ENCODE measurements around the gene ABCD4. TPM values are rescaled to one million over a fixed set of nuclear protein-coding genes. Genes with fewer than 3 reads are reported as not detected.
A peak's percentile ranks its signal among the peaks of the same experiment; 100 is the strongest.

Gene ABCD4
- polyA plus RNA-seq, 1 donor (not counting 4 experiments of a cell fraction or from before 2014, with no cell fraction given), result 12.9 TPM

DNA sequence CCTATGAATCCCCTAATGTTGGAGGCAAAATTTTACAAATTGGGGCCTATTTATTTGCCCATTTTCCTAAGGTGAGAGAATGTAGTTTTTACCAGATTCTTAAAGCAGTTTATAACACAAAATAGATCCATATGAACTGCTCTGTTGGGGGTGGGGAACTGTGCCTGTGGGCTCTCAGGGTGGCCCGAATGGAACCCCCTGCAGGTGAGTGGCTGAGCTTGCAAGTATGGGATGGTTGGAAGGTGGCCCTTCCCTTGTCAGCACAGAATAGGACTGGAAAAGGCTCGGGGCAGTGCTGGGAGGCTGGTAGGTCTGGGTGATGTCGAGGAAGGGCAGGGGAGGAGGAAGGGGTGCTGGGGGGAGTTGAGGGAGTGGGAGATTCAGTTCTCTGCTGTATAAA, 58.6 kb downstream of the ABCD4 start:
- DNase-seq (ENCODE audit: low read depth, low spot score) (no peak), FAIRE-seq (no peak)
- Histone ChIP-seq H3K9me3 (ENCODE audit: control insufficient read depth, low read depth, low read length) (no peaks in the 10 kb centered on the region), H3K27me3 (ENCODE audit: control insufficient read depth, extremely low read depth, insufficient read depth, low read length) (peaks cover 90% of the 10 kb centered on the region), H3K79me2 (ENCODE audit: control insufficient read depth, insufficient read depth, low read length) (no peaks in the 10 kb centered on the region), H4K20me1 (ENCODE audit: control insufficient read depth, extremely low read depth, insufficient read depth, low read length) (no peaks in the 10 kb centered on the region), H2AFZ (ENCODE audit: control insufficient read depth, low read length) (no peak overlapping the region), H3K27ac (ENCODE audit: control insufficient read depth, insufficient read depth, low read length) (no peak overlapping the region), H3K9me1 (ENCODE audit: control insufficient read depth, extremely low read depth, insufficient read depth, low read length) (no peaks in the 10 kb centered on the region), H3K4me3 (ENCODE audit: control insufficient read depth in 2 of 3, extremely low read depth in 1 of 3, insufficient read depth in 2 of 3, low read depth in 1 of 3, low read length in 3 of 3) (no peak overlapping the region), H3K4me1 (ENCODE audit: control insufficient read depth, extremely low read depth, insufficient read depth, low read length) (peaks cover 4% of the 10 kb centered on the region), H3K9ac (ENCODE audit: control insufficient read depth, extremely low read depth, insufficient read depth, low read length) (no peak overlapping the region), H3K4me2 (ENCODE audit: control insufficient read depth, extremely low read depth, insufficient read depth, low read depth, low read length) (no peak overlapping the region), H3K36me3 (ENCODE audit: control insufficient read depth in 2 of 2, extremely low read depth in 1 of 2, insufficient read depth in 2 of 2, low read length in 2 of 2) (no peaks in the 10 kb centered on the region)
- peak; percentile 40 for TF ChIP-seq EZH2 (IDR thresholded peaks at IDR 0.05; ENCODE audit: low read length)
- TF ChIP-seq, protein P1, sequence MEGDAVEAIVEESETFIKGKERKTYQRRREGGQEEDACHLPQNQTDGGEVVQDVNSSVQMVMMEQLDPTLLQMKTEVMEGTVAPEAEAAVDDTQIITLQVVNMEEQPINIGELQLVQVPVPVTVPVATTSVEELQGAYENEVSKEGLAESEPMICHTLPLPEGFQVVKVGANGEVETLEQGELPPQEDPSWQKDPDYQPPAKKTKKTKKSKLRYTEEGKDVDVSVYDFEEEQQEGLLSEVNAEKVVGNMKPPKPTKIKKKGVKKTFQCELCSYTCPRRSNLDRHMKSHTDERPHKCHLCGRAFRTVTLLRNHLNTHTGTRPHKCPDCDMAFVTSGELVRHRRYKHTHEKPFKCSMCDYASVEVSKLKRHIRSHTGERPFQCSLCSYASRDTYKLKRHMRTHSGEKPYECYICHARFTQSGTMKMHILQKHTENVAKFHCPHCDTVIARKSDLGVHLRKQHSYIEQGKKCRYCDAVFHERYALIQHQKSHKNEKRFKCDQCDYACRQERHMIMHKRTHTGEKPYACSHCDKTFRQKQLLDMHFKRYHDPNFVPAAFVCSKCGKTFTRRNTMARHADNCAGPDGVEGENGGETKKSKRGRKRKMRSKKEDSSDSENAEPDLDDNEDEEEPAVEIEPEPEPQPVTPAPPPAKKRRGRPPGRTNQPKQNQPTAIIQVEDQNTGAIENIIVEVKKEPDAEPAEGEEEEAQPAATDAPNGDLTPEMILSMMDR (optimal IDR thresholded peaks at IDR 0.05 in 1 of 3, IDR thresholded peaks at IDR 0.05 in 1 of 3, conservative IDR thresholded peaks at IDR 0.05 in 1 of 3; ENCODE audit: extremely low read depth in 1 of 3, insufficient read depth in 2 of 3, low read length in 3 of 3), result no peak
- dilution Hi-C loops (cut with MboI; ENCODE audit: extremely low pct_ligation_motif_present, low sequenced_read_pairs), result no loop called here

DNA sequence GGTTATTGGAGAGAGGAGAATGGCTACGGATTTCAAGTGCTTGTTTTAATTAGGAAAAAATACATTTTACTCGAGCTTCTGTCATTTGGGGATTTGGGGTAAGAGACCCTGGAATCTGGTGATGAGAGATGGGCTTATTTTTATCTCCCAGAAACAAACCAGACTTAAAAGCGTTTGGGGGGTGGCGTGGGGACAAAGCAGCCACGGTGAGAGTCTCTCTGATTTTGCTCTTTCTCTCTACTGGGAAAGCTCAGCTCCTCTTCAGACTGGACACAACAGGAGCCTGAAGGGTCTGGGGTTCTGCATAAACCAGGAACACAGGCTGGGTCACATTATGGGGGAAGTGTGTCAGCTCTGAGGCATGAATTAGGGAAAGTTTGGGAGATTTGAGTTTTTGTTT, 59.7 kb downstream of the ABCD4 start:
- Histone ChIP-seq H3K4me1 (ENCODE audit: control insufficient read depth, extremely low read depth, insufficient read depth, low read length) (peaks cover 4% of the 10 kb centered on the region), H4K20me1 (ENCODE audit: control insufficient read depth, extremely low read depth, insufficient read depth, low read length) (no peaks in the 10 kb centered on the region), H3K4me2 (ENCODE audit: control insufficient read depth, extremely low read depth, insufficient read depth, low read depth, low read length) (no peak overlapping the region), H3K9me1 (ENCODE audit: control insufficient read depth, extremely low read depth, insufficient read depth, low read length) (no peaks in the 10 kb centered on the region), H3K9ac (ENCODE audit: control insufficient read depth, extremely low read depth, insufficient read depth, low read length) (no peak overlapping the region), H3K79me2 (ENCODE audit: control insufficient read depth, insufficient read depth, low read length) (no peaks in the 10 kb centered on the region), H2AFZ (ENCODE audit: control insufficient read depth, low read length) (no peak overlapping the region), H3K9me3 (ENCODE audit: control insufficient read depth, low read depth, low read length) (no peaks in the 10 kb centered on the region), H3K27me3 (ENCODE audit: control insufficient read depth, extremely low read depth, insufficient read depth, low read length) (peaks cover 96% of the 10 kb centered on the region), H3K4me3 (ENCODE audit: control insufficient read depth in 2 of 3, extremely low read depth in 1 of 3, insufficient read depth in 2 of 3, low read depth in 1 of 3, low read length in 3 of 3) (no peak overlapping the region), H3K27ac (ENCODE audit: control insufficient read depth, insufficient read depth, low read length) (no peak overlapping the region), H3K36me3 (ENCODE audit: control insufficient read depth in 2 of 2, extremely low read depth in 1 of 2, insufficient read depth in 2 of 2, low read length in 2 of 2) (no peaks in the 10 kb centered on the region)
- no peak for DNase-seq (ENCODE audit: low read depth, low spot score)
- dilution Hi-C loops (cut with MboI; ENCODE audit: extremely low pct_ligation_motif_present, low sequenced_read_pairs), result no loop called here
- TF ChIP-seq EZH2 (IDR thresholded peaks at IDR 0.05; ENCODE audit: low read length), result no peak
- TF ChIP-seq, protein P1 (optimal IDR thresholded peaks at IDR 0.05 in 1 of 3, IDR thresholded peaks at IDR 0.05 in 1 of 3, conservative IDR thresholded peaks at IDR 0.05 in 1 of 3; ENCODE audit: extremely low read depth in 1 of 3, insufficient read depth in 2 of 3, low read length in 3 of 3), result no peak
- FAIRE-seq, result no peak
